ENCODE data around the gene SMS.

DNA sequence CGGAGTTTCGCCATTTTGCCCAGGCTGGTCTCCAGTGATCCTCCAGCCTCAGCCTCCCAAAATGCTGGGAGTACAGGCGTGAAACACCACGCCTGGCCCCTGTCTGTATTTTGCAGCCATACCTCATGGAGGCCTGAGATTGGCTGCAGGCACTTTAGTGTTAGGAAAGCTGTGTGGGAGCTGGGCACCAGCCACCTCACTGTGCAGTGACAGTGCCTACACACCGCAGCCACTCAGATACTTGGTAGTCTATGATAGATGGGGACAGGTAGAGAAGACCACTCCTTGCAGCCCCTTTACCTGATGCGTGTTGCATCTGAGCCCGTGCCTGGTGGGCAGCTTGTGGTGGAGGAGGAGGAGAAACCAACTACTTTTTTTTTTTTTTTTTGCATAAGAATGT, 16.3 kb downstream of the SMS start:
- TF ChIP-seq NFRKB (IDR thresholded peaks at IDR 0.05) (no peak), BHLHE40 (IDR thresholded peaks at IDR 0.05; ENCODE audit: borderline replicate concordance) (no peak), FOXK2 (IDR thresholded peaks at IDR 0.05) (no peak), SUZ12 (IDR thresholded peaks at IDR 0.05) (no peak), HDGF (IDR thresholded peaks at IDR 0.05; ENCODE audit: borderline replicate concordance) (no peak)
